HCT116 (cell line): ENCODE measurements around the gene RNPEPL1. TPM values are rescaled to one million over a fixed set of nuclear protein-coding genes. Genes with fewer than 3 reads are reported as not detected.

Experiments used
- ATAC-seq: fragments of 200-7000 bp; cut with Tn5 transposase; 2 replicates; pipeline ENCODE4 v1.9.1; 2020; ENCODE audit warnings: mild to moderate bottlenecking, moderate library complexity
- BruUV-seq: library from RNA; stranded (reverse); fragments of 400-500 nt; replicated peaks from 2 replicates; lab custom pipeline; 2021; lab: Mats Ljungman, UMichigan
- CTCF ChIA-PET: fragments of 300-600 bp; sonication (Branson Sonifier 250); formaldehyde crosslinking; loops from one replicate; lab custom pipeline; 2021; ENCODE audit warnings: antibody characterized with exemption; lab: Charles Lee
- POLR2A ChIA-PET: fragments of 300-600, 350-600 bp; sonication (Branson Sonifier 250); formaldehyde crosslinking; loops from one replicate; lab custom pipeline; 2021; ENCODE audit warnings: antibody characterized with exemption; lab: Charles Lee
- RAD21 ChIA-PET, 2 experiments: fragments of 300-600 bp; sonication (Branson Sonifier 250); formaldehyde crosslinking; loops; one replicate each; lab custom pipeline; 2023; ENCODE audit warnings: low total read pairs in 2 of 2; ENCODE audit not compliant: uncharacterized antibody in 2 of 2, unreplicated experiment in 2 of 2, low non-redundant PET in 1 of 2; lab: Charles Lee
- DNase-seq: peaks from one replicate; pipeline ENCODE4 v3.0.0-alpha.2; 2010; ENCODE audit warnings: low read depth, low spot score
- H2AFZ ChIP-seq: fragments of 200-600 bp; shearing (Covaris generic), sonication (generic); 2 replicates; pipeline ENCODE4 v1.6.1; 2017; ENCODE audit warnings: low read depth, mixed run types, mixed read lengths, antibody characterized with exemption, low read length; ENCODE audit not compliant: poor library complexity, severe bottlenecking
- H3K27ac ChIP-seq: 2 replicates; pipeline ENCODE4 v1.5.1; 2012; ENCODE audit warnings: low read depth, low read length
- H3K27me3 ChIP-seq: fragments of 200-600 bp; sonication (generic); 2 replicates; pipeline ENCODE4 v1.6.1; 2016; ENCODE audit warnings: mixed run types, low read length, mixed read lengths; ENCODE audit not compliant: insufficient read depth
- H3K36me3 ChIP-seq, 2 experiments: fragments of 200-500 bp in 1 of 2; fragments of 200-600 bp in 1 of 2; sonication (Bioruptor generic) in 1 of 2; sonication (generic) in 1 of 2; 2 replicates each; pipeline versions ENCODE4 v1.5.1 to v1.6.1; 2014 to 2016; ENCODE audit warnings: low read length in 2 of 2, inconsistent platforms in 1 of 2, mixed read lengths in 1 of 2, mixed run types in 1 of 2; ENCODE audit not compliant: insufficient read depth in 2 of 2, control insufficient read depth in 1 of 2
- H3K4me1 ChIP-seq, 2 experiments: fragments of 200-600 bp in 1 of 2; sonication (generic) in 1 of 2; 2 replicates each; pipeline versions ENCODE4 v1.5.1 to v1.6.1; 2012 to 2017; ENCODE audit warnings: low read length in 2 of 2, inconsistent platforms in 1 of 2, mild to moderate bottlenecking in 1 of 2, mixed read lengths in 1 of 2, mixed run types in 1 of 2, moderate library complexity in 1 of 2; ENCODE audit not compliant: insufficient read depth in 2 of 2, control insufficient read depth in 1 of 2
- H3K4me2 ChIP-seq: fragments of 200-600 bp; sonication (generic); 2 replicates; pipeline ENCODE4 v1.6.1; 2017; ENCODE audit warnings: mixed run types, low read length, mixed read lengths
- H3K4me3 ChIP-seq, 2 experiments: fragments of 200-600 bp in 1 of 2; sonication (generic) in 1 of 2; replicated peaks in 1 of 2; 2 replicates each; pipeline ENCODE4 v1.5.1; 2011 to 2016; ENCODE audit warnings: low read length in 2 of 2, control low read depth in 1 of 2, low read depth in 1 of 2, mild to moderate bottlenecking in 1 of 2, mixed read lengths in 1 of 2, mixed run types in 1 of 2
- H3K79me2 ChIP-seq: fragments of 200-600 bp; sonication (generic); 2 replicates; pipeline ENCODE4 v1.6.1; 2017; ENCODE audit warnings: mild to moderate bottlenecking, mixed run types, low read length, moderate library complexity, mixed read lengths; ENCODE audit not compliant: insufficient read depth
- H3K9ac ChIP-seq: fragments of 200-600 bp; sonication (generic); 2 replicates; pipeline ENCODE4 v1.6.1; 2016; ENCODE audit warnings: low read length, mixed read lengths
- H3K9me2 ChIP-seq: fragments of 200-600 bp; sonication (generic), shearing (Covaris generic); 2 replicates; pipeline ENCODE4 v1.6.1; 2017; ENCODE audit warnings: mixed run types, mild to moderate bottlenecking, moderate library complexity; ENCODE audit not compliant: insufficient read depth
- H3K9me3 ChIP-seq, 2 experiments: fragments of 200-500 bp in 1 of 2; fragments of 200-600 bp in 1 of 2; sonication (Bioruptor generic) in 1 of 2; sonication (generic) in 1 of 2; 2 replicates each; pipeline ENCODE4 v1.6.1; 2014 to 2017; ENCODE audit warnings: low read length in 2 of 2, mixed read lengths in 2 of 2, inconsistent platforms in 1 of 2, low read depth in 1 of 2, mild to moderate bottlenecking in 1 of 2, mixed run types in 1 of 2, moderate library complexity in 1 of 2; ENCODE audit not compliant: control insufficient read depth in 1 of 2, insufficient read depth in 1 of 2
- H4K20me1 ChIP-seq: fragments of 200-600 bp; sonication (generic), shearing (Covaris generic); 2 replicates; pipeline ENCODE4 v1.6.1; 2017; ENCODE audit warnings: mixed run types, mild to moderate bottlenecking, moderate library complexity; ENCODE audit not compliant: insufficient read depth
- CEBPB ChIP-seq: IDR thresholded peaks from 2 replicates; pipeline ENCODE4 v1.6.1; 2012; ENCODE audit warnings: low read depth
- EGR1 ChIP-seq: IDR thresholded peaks from 2 replicates; pipeline ENCODE4 v1.6.1; 2012; ENCODE audit warnings: low read depth
- MAX ChIP-seq: IDR thresholded peaks from 2 replicates; pipeline ENCODE4 v1.6.1; 2012
- ZBTB33 ChIP-seq: IDR thresholded peaks from 2 replicates; pipeline ENCODE4 v1.6.1; 2011; ENCODE audit warnings: mild to moderate bottlenecking, low read length, moderate library complexity; ENCODE audit not compliant: insufficient replicate concordance; ENCODE audit errors: extremely low read depth
- ZFX ChIP-seq: fragments of 450-650 bp; IDR thresholded peaks from 2 replicates; pipeline ENCODE4 v1.6.1; 2017
- intact Hi-C: fragments of 100-400 bp; cut with micrococcal nuclease; formaldehyde crosslinking; loops from 2 replicates; pipeline ENCODE4 v1.10.0; 2022
- total RNA-seq: library from RNA; stranded (reverse); gene quantifications from one replicate; pipeline ENCODE4 v1.2.1, GENCODE V29; 2021; ENCODE audit not compliant: unreplicated experiment

Gene RNPEPL1
- total RNA-seq, 1 experiment from 2014 or later, result 49.7 TPM

- ChIA-PET RAD21 (no interaction called here), POLR2A (no interaction called here)
- no peak for ATAC-seq
- H3K4me1 ChIP-seq, result no peaks in the 10 kb centered on the region
- BruUV-seq, result no TSS peak
- H3K4me2 ChIP-seq, result no peak overlapping the region
- no peak for TF ChIP-seq EGR1
- TF ChIP-seq ZBTB33, result no peak
- TF ChIP-seq ZFX, result no peak
- TF ChIP-seq, all 23 proteins: peak for 0
- Histone ChIP-seq H3K79me2 (no peaks in the 10 kb centered on the region), H3K9ac (no peak overlapping the region), H3K36me3 (no peaks in the 10 kb centered on the region), H3K4me3 (no peak overlapping the region), H3K27ac (no peak overlapping the region), H3K27me3 (no peaks in the 10 kb centered on the region), H4K20me1 (no peaks in the 10 kb centered on the region), H3K9me3 (peaks cover 0 to 3% of the 10 kb centered on the region in 2 experiments; a peak in 1 of 4 replicates), H2AFZ (no peak overlapping the region), H3K9me2 (no peaks in the 10 kb centered on the region)
- DNase-seq, result no peak
- CTCF ChIA-PET, result no interaction called here
- intact Hi-C loops, result no loop called here
Measured at GRCh38 chr2:240622531-240623235, 54.4 kb downstream of the RNPEPL1 start.

GRCh38 chr2:240623531-240624010 is 55.3 kb downstream of the RNPEPL1 start:
- no TSS peak for BruUV-seq
- RAD21 ChIA-PET, result no interaction called here
- Histone ChIP-seq H3K27me3 (no peaks in the 10 kb centered on the region), H3K27ac (no peak overlapping the region), H3K9ac (no peak overlapping the region), H4K20me1 (no peaks in the 10 kb centered on the region), H3K9me3 (no peaks in the 10 kb centered on the region), H3K9me2 (no peaks in the 10 kb centered on the region), H3K4me3 (no peak overlapping the region), H3K79me2 (no peaks in the 10 kb centered on the region), H2AFZ (no peak overlapping the region), H3K4me2 (no peak overlapping the region), H3K36me3 (no peaks in the 10 kb centered on the region), H3K4me1 (no peaks in the 10 kb centered on the region)
- DNase-seq, result no peak
- CTCF ChIA-PET, result no interaction called here
- TF ChIP-seq CEBPB (no peak), MAX (no peak)
- intact Hi-C loops, result no loop called here
- POLR2A ChIA-PET, result no interaction called here
- ATAC-seq, result no peak
